Neuronal stem cell (in vitro differentiated cells): Measurements from ENCODE around the gene UQCR11.

Experiments
- DNase-seq: peaks from one replicate; pipeline ENCODE4 v3.0.0-alpha.2; 2013; ENCODE audit warnings: low spot score
- H2AFZ ChIP-seq: one replicate; pipeline ENCODE4 v1.6.1; 2013; ENCODE audit warnings: mild to moderate bottlenecking, low read length, inconsistent platforms
- H2AK5ac ChIP-seq: 2 replicates; pipeline ENCODE4 v1.6.1; 2013; ENCODE audit warnings: low read depth, mild to moderate bottlenecking, inconsistent platforms, low read length, moderate library complexity, mixed read lengths
- H2BK120ac ChIP-seq: 2 replicates; pipeline ENCODE4 v1.6.1; 2013; ENCODE audit warnings: low read depth, mild to moderate bottlenecking, inconsistent platforms, low read length, moderate library complexity, mixed read lengths
- H2BK12ac ChIP-seq: one replicate; pipeline ENCODE4 v1.6.1; 2013; ENCODE audit warnings: low read length, inconsistent platforms
- H2BK15ac ChIP-seq: 2 replicates; pipeline ENCODE4 v1.6.1; 2013; ENCODE audit warnings: mild to moderate bottlenecking, low read length, inconsistent platforms, mixed read lengths
- H2BK5ac ChIP-seq: one replicate; pipeline ENCODE4 v1.6.1; 2013; ENCODE audit warnings: inconsistent platforms, mild to moderate bottlenecking, low read length, moderate library complexity
- H3K14ac ChIP-seq: one replicate; pipeline ENCODE4 v1.6.1; 2013; ENCODE audit warnings: low read length, inconsistent platforms
- H3K18ac ChIP-seq: 2 replicates; pipeline ENCODE4 v1.6.1; 2013; ENCODE audit warnings: low read length, inconsistent platforms
- H3K23ac ChIP-seq: 2 replicates; pipeline ENCODE4 v1.6.1; 2013; ENCODE audit warnings: low read depth, mild to moderate bottlenecking, mixed read lengths, low read length, inconsistent platforms; ENCODE audit not compliant: poor library complexity
- H3K27ac ChIP-seq: replicated peaks from 3 replicates; pipeline ENCODE4 v1.5.1; 2013; ENCODE audit warnings: low read length, inconsistent platforms
- H3K27me3 ChIP-seq, 3 experiments: 2 replicates each; pipeline ENCODE4 v1.6.1; 2013; ENCODE audit warnings: low read length in 3 of 3, mild to moderate bottlenecking in 2 of 3, inconsistent platforms in 1 of 3, low read depth in 1 of 3, mixed read lengths in 1 of 3, moderate library complexity in 1 of 3; ENCODE audit not compliant: control insufficient read depth in 3 of 3, insufficient read depth in 3 of 3
- H3K36me3 ChIP-seq, 2 donors: replicated peaks in 1 of 2; 2 replicates each; pipeline ENCODE4 v1.6.1; 2013; ENCODE audit warnings: low read length in 2 of 2; ENCODE audit not compliant: control insufficient read depth in 2 of 2, insufficient read depth in 2 of 2
- H3K4ac ChIP-seq: 2 replicates; pipeline ENCODE4 v1.6.1; 2013; ENCODE audit warnings: inconsistent platforms, mild to moderate bottlenecking, low read length, moderate library complexity
- H3K4me1 ChIP-seq, 2 donors: 1 replicate in 1 of 2; 2 replicates in 1 of 2; pipeline ENCODE4 v1.6.1; 2013; ENCODE audit warnings: low read length in 2 of 2, low read depth in 1 of 2; ENCODE audit not compliant: control insufficient read depth in 2 of 2, insufficient read depth in 1 of 2
- H3K4me2 ChIP-seq: one replicate; pipeline ENCODE4 v1.6.1; 2013; ENCODE audit warnings: mild to moderate bottlenecking, low read length, inconsistent platforms; ENCODE audit not compliant: insufficient read depth, poor library complexity, severe bottlenecking
- H3K4me3 ChIP-seq, 2 donors: 2 replicates each; pipeline ENCODE4 v1.5.1; 2013; ENCODE audit warnings: low read length in 2 of 2, mild to moderate bottlenecking in 2 of 2, inconsistent platforms in 1 of 2, moderate library complexity in 1 of 2
- H3K79me1 ChIP-seq: one replicate; pipeline ENCODE4 v1.6.1; 2013; ENCODE audit warnings: low read depth, mild to moderate bottlenecking, inconsistent platforms, low read length, moderate library complexity
- H3K9ac ChIP-seq: one replicate; pipeline ENCODE4 v1.6.1; 2013; ENCODE audit warnings: mild to moderate bottlenecking, low read depth, low read length, inconsistent platforms; ENCODE audit not compliant: poor library complexity
- H3K9me3 ChIP-seq, 2 donors: replicated peaks in 1 of 2; 2 replicates each; pipeline versions ENCODE3 to v1.6.1; 2013; ENCODE audit warnings: low read length in 2 of 2, mild to moderate bottlenecking in 2 of 2, inconsistent platforms in 1 of 2, low read depth in 1 of 2, mixed read lengths in 1 of 2, moderate library complexity in 1 of 2; ENCODE audit not compliant: control insufficient read depth in 2 of 2, insufficient read depth in 1 of 2
- H4K8ac ChIP-seq: one replicate; pipeline ENCODE4 v1.6.1; 2013; ENCODE audit warnings: low read depth, mild to moderate bottlenecking, inconsistent platforms, low read length, moderate library complexity
- H4K91ac ChIP-seq: one replicate; pipeline ENCODE4 v1.6.1; 2013; ENCODE audit warnings: low read length, low read depth, mild to moderate bottlenecking, inconsistent platforms; ENCODE audit not compliant: poor library complexity
- WGBS, 2 donors: extraction: QIAGEN DNeasy Blood & Tissue Kit; methylation state at CpG; one replicate each; pipeline ENCODE4 v1.1.7; 2013; ENCODE audit warnings: missing lambda C conversion rate in 2 of 2, mixed read lengths in 1 of 2; ENCODE audit not compliant: insufficient read length in 2 of 2, insufficient replicate concordance in 1 of 2; ENCODE audit errors: extremely low coverage in 2 of 2; 5-methylcytosine and 5-hydroxymethylcytosine counted together

The UQCR11 gene

DNA sequence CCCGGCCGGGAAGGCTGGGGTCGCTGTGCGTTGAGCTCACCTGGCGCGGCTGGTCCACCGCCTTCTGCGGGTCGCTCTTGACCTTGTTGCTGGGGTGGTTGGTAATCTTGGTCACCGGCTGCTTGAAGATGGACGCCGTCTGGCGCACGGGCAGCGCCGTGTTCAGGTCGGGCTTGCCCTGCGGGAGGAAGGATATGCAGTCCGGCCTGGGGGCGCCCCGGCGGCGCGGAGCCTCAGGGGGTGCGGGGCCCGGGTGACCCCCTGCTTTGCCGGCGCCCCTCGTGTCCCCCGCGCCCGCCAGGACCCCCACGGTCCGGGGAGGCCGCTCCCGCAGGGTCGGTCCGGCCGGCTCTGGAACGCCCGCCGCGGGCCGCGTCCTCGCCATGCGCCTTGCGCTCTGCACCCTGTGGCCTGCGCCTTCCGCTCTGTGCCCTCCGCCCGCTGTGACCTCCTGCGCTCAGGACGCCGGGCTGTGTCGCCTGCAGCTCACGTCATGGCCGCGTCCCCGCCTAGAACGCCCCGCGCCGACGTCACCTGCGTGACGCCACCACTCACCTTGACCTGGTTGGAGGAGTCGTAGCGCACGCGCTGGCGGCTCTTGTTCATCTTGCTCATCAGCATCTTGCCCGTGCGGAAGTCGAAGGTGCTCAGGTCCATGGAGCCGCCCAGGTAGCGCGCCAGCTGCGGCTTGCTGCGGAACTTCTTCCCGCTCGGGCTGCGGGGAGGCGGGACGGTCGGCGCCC is 20.6 kb downstream of the UQCR11 start:
- Histone ChIP-seq H3K27me3 (no peaks in the 10 kb centered on the region), H2AFZ (no peak overlapping the region)

DNA sequence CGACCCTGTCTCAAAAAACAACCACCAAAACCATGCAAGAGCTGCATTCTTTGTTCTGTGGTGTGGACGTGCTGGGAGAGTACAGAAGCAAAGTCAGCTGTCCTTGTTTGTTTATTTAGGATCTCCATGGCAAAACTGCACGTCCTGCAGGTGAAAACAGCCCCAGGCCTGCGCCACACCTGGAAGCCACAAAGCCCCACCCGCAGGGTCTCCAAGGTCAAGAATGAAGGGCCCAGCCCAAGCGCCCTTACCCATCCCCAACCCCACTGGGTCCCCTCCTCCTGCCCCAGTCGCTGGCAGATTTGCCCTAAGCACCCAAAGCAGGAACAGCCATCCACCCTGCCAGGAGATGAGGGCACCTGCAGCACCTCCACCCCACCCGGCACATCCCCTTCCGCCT is 23.1 kb downstream of the UQCR11 start:
- no peak for DNase-seq
- H3K36me3 ChIP-seq = peaks cover 53 to 95% of the 10 kb centered on the region in 2 donors
- H4K91ac ChIP-seq = no peak overlapping the region

More for the DNA sequence above, 20.6 kb downstream of the UQCR11 start:
- Histone ChIP-seq H2BK120ac (no peak overlapping the region), H3K23ac (peak overlapping the region; percentile 98), H3K4me3 (peak overlapping the region in 1 of 2 donors; percentile 70), H3K27ac (no peak overlapping the region), H3K4me1 (no peaks in the 10 kb centered on the region), H4K8ac (peak overlapping the region; percentile 43), H3K4me2 (no peak overlapping the region), H2AK5ac (no peak overlapping the region), H3K9ac (peak overlapping the region; percentile 70), H3K79me1 (peaks cover 32% of the 10 kb centered on the region), H3K4ac (no peak overlapping the region), H3K9me3 (peaks cover 4 to 5% of the 10 kb centered on the region in 2 donors), H2BK12ac (no peak overlapping the region), H3K14ac (no peak overlapping the region), H3K36me3 (peaks cover 41 to 92% of the 10 kb centered on the region in 2 donors), H2BK15ac (no peak overlapping the region), H2BK5ac (peak overlapping the region; percentile 53), H3K18ac (peak overlapping the region; percentile 17), H4K91ac (no peak overlapping the region)
- no peak for DNase-seq
- WGBS, 2 donors = no CpG with 5 or more reads among the region's 87 CpGs

DNA sequence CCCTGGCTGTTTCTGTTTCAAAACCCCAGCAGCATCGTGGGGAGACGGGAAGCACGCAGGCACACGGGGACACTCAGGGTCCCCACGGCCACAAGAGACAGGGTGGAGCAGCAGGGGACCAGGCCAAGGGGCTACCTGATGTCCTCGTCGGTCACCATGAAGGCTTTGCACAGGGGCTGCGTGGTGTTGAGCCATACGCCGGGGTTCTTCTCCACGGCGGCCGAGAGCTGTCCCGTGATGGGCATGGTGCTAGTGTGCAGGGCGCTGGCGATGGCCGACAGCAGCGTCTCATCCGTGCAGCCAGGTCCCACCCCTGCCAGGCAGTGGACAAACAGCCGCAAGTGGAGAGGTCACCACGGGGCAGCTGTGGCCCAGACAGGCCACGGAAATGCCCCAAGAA is 24.3 kb downstream of the UQCR11 start:
- peak overlapping the region; percentile 93 for H3K23ac ChIP-seq
- DNase-seq = no peak
- H2AFZ ChIP-seq = no peak overlapping the region
- no peaks in the 10 kb centered on the region for H3K27me3 ChIP-seq
- no peak overlapping the region for H3K4ac ChIP-seq
- no peak overlapping the region for H2BK12ac ChIP-seq
- no peak overlapping the region for H4K8ac ChIP-seq
- peaks cover 64 to 99% of the 10 kb centered on the region in 2 donors for H3K36me3 ChIP-seq
- peak overlapping the region; percentile 13 for H2BK5ac ChIP-seq
- no peak overlapping the region for H4K91ac ChIP-seq
- no peak overlapping the region for H2BK15ac ChIP-seq
- H3K9me3 ChIP-seq = peaks cover 2 to 3% of the 10 kb centered on the region in 2 donors
- peaks cover 28% of the 10 kb centered on the region for H3K79me1 ChIP-seq
- H3K4me1 ChIP-seq = no peaks in the 10 kb centered on the region
- H3K14ac ChIP-seq = no peak overlapping the region
- peak overlapping the region; percentile 81 for H2BK120ac ChIP-seq
- no peak overlapping the region for H3K4me3 ChIP-seq
- no peak overlapping the region for H2AK5ac ChIP-seq
- no peak overlapping the region for H3K27ac ChIP-seq
- WGBS, 2 donors = no CpG with 5 or more reads among the region's 22 CpGs
- no peak overlapping the region for H3K9ac ChIP-seq
- H3K4me2 ChIP-seq = no peak overlapping the region
- no peak overlapping the region for H3K18ac ChIP-seq

More for the DNA sequence above, 23.1 kb downstream of the UQCR11 start:
- Histone ChIP-seq H3K27ac (no peak overlapping the region), H3K4me1 (no peaks in the 10 kb centered on the region), H3K18ac (no peak overlapping the region), H3K79me1 (peaks cover 33% of the 10 kb centered on the region), H3K9ac (no peak overlapping the region), H3K9me3 (peaks cover 4 to 5% of the 10 kb centered on the region in 2 donors), H2BK5ac (no peak overlapping the region), H3K23ac (no peak overlapping the region), H3K14ac (no peak overlapping the region), H2AFZ (no peak overlapping the region), H2BK12ac (no peak overlapping the region), H2BK15ac (no peak overlapping the region), H3K4ac (no peak overlapping the region), H2BK120ac (no peak overlapping the region), H3K4me2 (no peak overlapping the region), H3K4me3 (no peak overlapping the region), H3K27me3 (no peaks in the 10 kb centered on the region), H2AK5ac (no peak overlapping the region), H4K8ac (peak overlapping the region; percentile 17)
- no CpG with 5 or more reads among the region's 9 CpGs for WGBS, 2 donors

DNA sequence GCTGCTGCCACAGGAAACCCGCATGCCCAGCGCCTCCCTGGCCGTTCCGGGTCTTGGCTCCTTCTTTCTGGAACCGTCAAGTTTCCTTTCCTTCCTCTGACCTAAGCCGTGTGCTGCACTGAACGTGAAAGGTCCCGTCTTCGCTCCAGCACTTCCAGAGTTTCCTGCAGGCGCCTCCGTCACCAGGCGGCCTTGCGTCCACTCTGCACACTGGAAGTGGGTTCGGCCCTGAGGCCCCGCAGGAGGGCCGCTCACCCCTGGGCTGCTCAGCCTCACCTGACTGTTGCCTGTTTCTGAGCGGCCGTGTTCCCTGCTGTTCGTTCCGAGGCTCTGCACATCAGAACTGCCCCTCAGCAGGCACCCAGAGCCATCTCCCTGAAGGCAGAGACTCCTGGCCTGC is 24.9 kb downstream of the UQCR11 start:
- H2BK5ac ChIP-seq = no peak overlapping the region
- H2AK5ac ChIP-seq = no peak overlapping the region
- H3K4me3 ChIP-seq = no peak overlapping the region
- H3K4me1 ChIP-seq = no peaks in the 10 kb centered on the region
- no peak overlapping the region for H3K14ac ChIP-seq
- peaks cover 66 to 96% of the 10 kb centered on the region in 2 donors for H3K36me3 ChIP-seq
- no peak overlapping the region for H3K23ac ChIP-seq
- WGBS, 2 donors = no CpG with 5 or more reads among the region's 20 CpGs
- H3K18ac ChIP-seq = no peak overlapping the region
- no peak overlapping the region for H4K91ac ChIP-seq
- peaks cover 24% of the 10 kb centered on the region for H3K79me1 ChIP-seq
- H3K4me2 ChIP-seq = no peak overlapping the region
- no peak overlapping the region for H2BK12ac ChIP-seq
- peaks cover 0 to 2% of the 10 kb centered on the region in 2 donors for H3K9me3 ChIP-seq
- H3K4ac ChIP-seq = no peak overlapping the region
- no peak overlapping the region for H4K8ac ChIP-seq
- no peak overlapping the region for H3K9ac ChIP-seq
- DNase-seq = no peak
- no peaks in the 10 kb centered on the region for H3K27me3 ChIP-seq
- H3K27ac ChIP-seq = no peak overlapping the region
- H2BK120ac ChIP-seq = no peak overlapping the region
- no peak overlapping the region for H2AFZ ChIP-seq
- H2BK15ac ChIP-seq = no peak overlapping the region
